Ectodermal cell (in vitro differentiated cells): ENCODE measurements around the gene TCF7L2.

Source experiments
- H3K27ac ChIP-seq: 2 replicates; pipeline ENCODE4 v1.7.0; 2013; ENCODE audit warnings: mild to moderate bottlenecking, low read depth, low read length; ENCODE audit not compliant: insufficient read depth, poor library complexity, severe bottlenecking
- H3K27me3 ChIP-seq: 2 replicates; pipeline ENCODE4 v1.7.0; 2013; ENCODE audit warnings: mild to moderate bottlenecking, low read length; ENCODE audit not compliant: insufficient read depth, control insufficient read depth, poor library complexity, severe bottlenecking
- H3K36me3 ChIP-seq: one replicate; pipeline ENCODE4 v1.7.0; 2013; ENCODE audit warnings: low read length; ENCODE audit not compliant: control insufficient read depth, insufficient read depth
- H3K4me1 ChIP-seq: one replicate; pipeline ENCODE4 v1.7.0; 2013; ENCODE audit warnings: low read length; ENCODE audit not compliant: control insufficient read depth, insufficient read depth
- H3K4me3 ChIP-seq: 2 replicates; pipeline ENCODE4 v1.7.0; 2013; ENCODE audit warnings: low read depth, low read length, control low read depth; ENCODE audit not compliant: insufficient read depth
- H3K9me3 ChIP-seq: 2 replicates; pipeline ENCODE4 v1.7.0; 2013; ENCODE audit warnings: mild to moderate bottlenecking, low read length, moderate library complexity; ENCODE audit not compliant: control insufficient read depth
- WGBS, 2 experiments: methylation state at CpG; one replicate each; pipeline ENCODE4 v1.1.7; 2013; ENCODE audit warnings: missing lambda C conversion rate in 2 of 2; 5-methylcytosine and 5-hydroxymethylcytosine counted together

The TCF7L2 gene

GRCh38 chr10:113073549-113074189 lies 123.6 kb downstream of the TCF7L2 start:
- 64 to 72% methylated on average over 23 of the region's 23 CpGs for WGBS, 2 experiments

GRCh38 chr10:113076949-113077348 lies 126.9 kb downstream of the TCF7L2 start:
- H3K36me3 ChIP-seq: no peaks in the 10 kb centered on the region
- H3K4me3 ChIP-seq: no peak overlapping the region
- WGBS, 2 experiments: 88 to 100% methylated on average over 1 of the region's 1 CpG
- no peaks in the 10 kb centered on the region for H3K4me1 ChIP-seq
- no peaks in the 10 kb centered on the region for H3K9me3 ChIP-seq
- H3K27ac ChIP-seq: no peak overlapping the region
- no peaks in the 10 kb centered on the region for H3K27me3 ChIP-seq

More at GRCh38 chr10:113073549-113074189, 123.6 kb downstream of the TCF7L2 start:
- Histone ChIP-seq H3K27ac (no peak overlapping the region), H3K9me3 (no peaks in the 10 kb centered on the region), H3K4me1 (peaks cover 4% of the 10 kb centered on the region), H3K4me3 (no peak overlapping the region), H3K27me3 (no peaks in the 10 kb centered on the region), H3K36me3 (no peaks in the 10 kb centered on the region)

GRCh38 chr10:113078282-113078907 lies 128.3 kb downstream of the TCF7L2 start:
- Histone ChIP-seq H3K27ac (no peak overlapping the region), H3K27me3 (no peaks in the 10 kb centered on the region), H3K4me1 (no peaks in the 10 kb centered on the region), H3K36me3 (no peaks in the 10 kb centered on the region), H3K9me3 (no peaks in the 10 kb centered on the region), H3K4me3 (no peak overlapping the region)
- 86 to 87% methylated on average over 4 of the region's 4 CpGs for WGBS, 2 experiments

- Histone ChIP-seq H3K9me3 (no peaks in the 10 kb centered on the region), H3K36me3 (no peaks in the 10 kb centered on the region), H3K4me3 (no peak overlapping the region), H3K27me3 (no peaks in the 10 kb centered on the region), H3K27ac (no peak overlapping the region), H3K4me1 (no peaks in the 10 kb centered on the region)
- 98% methylated on average over 5 to 8 of the region's 8 CpGs for WGBS, 2 experiments
These were observed 130.2 kb downstream of the TCF7L2 start for GRCh38 chr10:113080061-113080924.

GRCh38 chr10:113080925-113081229 lies 130.8 kb downstream of the TCF7L2 start:
- Histone ChIP-seq H3K4me1 (no peaks in the 10 kb centered on the region), H3K27me3 (no peaks in the 10 kb centered on the region), H3K9me3 (no peaks in the 10 kb centered on the region), H3K4me3 (no peak overlapping the region), H3K36me3 (no peaks in the 10 kb centered on the region), H3K27ac (no peak overlapping the region)
- WGBS, 2 experiments: 50 to 69% methylated on average over 1 to 2 of the region's 2 CpGs

- WGBS, 2 experiments: 94 to 96% methylated on average over 4 of the region's 4 CpGs
- Histone ChIP-seq H3K36me3 (no peaks in the 10 kb centered on the region), H3K4me1 (no peaks in the 10 kb centered on the region)
These were observed 134.0 kb downstream of the TCF7L2 start for GRCh38 chr10:113084031-113084430.

GRCh38 chr10:113085776-113086175 lies 135.7 kb downstream of the TCF7L2 start:
- Histone ChIP-seq H3K4me3 (no peak overlapping the region), H3K27ac (no peak overlapping the region), H3K4me1 (no peaks in the 10 kb centered on the region), H3K9me3 (no peaks in the 10 kb centered on the region), H3K27me3 (no peaks in the 10 kb centered on the region), H3K36me3 (no peaks in the 10 kb centered on the region)
- 94 to 96% methylated on average over 4 of the region's 4 CpGs for WGBS, 2 experiments

More at GRCh38 chr10:113084031-113084430, 134.0 kb downstream of the TCF7L2 start:
- Histone ChIP-seq H3K9me3 (no peaks in the 10 kb centered on the region), H3K27me3 (no peaks in the 10 kb centered on the region), H3K27ac (no peak overlapping the region), H3K4me3 (no peak overlapping the region)

- Histone ChIP-seq H3K4me1 (no peaks in the 10 kb centered on the region), H3K36me3 (no peaks in the 10 kb centered on the region), H3K4me3 (no peak overlapping the region), H3K27me3 (no peaks in the 10 kb centered on the region), H3K27ac (no peak overlapping the region), H3K9me3 (no peaks in the 10 kb centered on the region)
These were observed 136.2 kb downstream of the TCF7L2 start for GRCh38 chr10:113086282-113086681.

GRCh38 chr10:113087165-113088029 lies 137.3 kb downstream of the TCF7L2 start:
- peak overlapping the region; percentile 47 for H3K27ac ChIP-seq
- no peaks in the 10 kb centered on the region for H3K4me1 ChIP-seq
- H3K27me3 ChIP-seq: no peaks in the 10 kb centered on the region
- 70 to 78% methylated on average over 9 of the region's 9 CpGs for WGBS, 2 experiments
- no peak overlapping the region for H3K4me3 ChIP-seq
- no peaks in the 10 kb centered on the region for H3K36me3 ChIP-seq
- H3K9me3 ChIP-seq: no peaks in the 10 kb centered on the region
